Activated T-helper 1 cell treated with anti-CD3 and anti-CD28 coated beads, Interleukin-2, amount 50 U/mL, for 16 hours (primary cell): ENCODE results near the gene NODAL.

Source experiments
- DNase-seq, 2 donors: peaks; one replicate each; pipeline ENCODE4 v3.0.0-alpha.2; 2020; ENCODE audit warnings: low read depth in 1 of 2, low spot score in 1 of 2

The NODAL gene

GRCh38 chr10:70433581-70434280 lies 7.8 kb downstream of the NODAL start:
- DNase-seq: no peak

GRCh38 chr10:70432561-70433263 lies 8.8 kb downstream of the NODAL start:
- no peak for DNase-seq

- DNase-seq: no peak
Observed at GRCh38 chr10:70432101-70432500, 9.4 kb downstream of the NODAL start.

- no peak for DNase-seq
Observed at GRCh38 chr10:70430493-70431445, 10.7 kb downstream of the NODAL start.

GRCh38 chr10:70426823-70427222 lies 14.7 kb downstream of the NODAL start:
- DNase-seq: no peak

GRCh38 chr10:70425096-70425495 lies 16.4 kb downstream of the NODAL start:
- DNase-seq: no peak

- DNase-seq: no peak
Observed at GRCh38 chr10:70424320-70424719, 17.2 kb downstream of the NODAL start.

- no peak for DNase-seq
Observed at GRCh38 chr10:70418713-70419112, 22.8 kb downstream of the NODAL start.

GRCh38 chr10:70418229-70418628 lies 23.3 kb downstream of the NODAL start:
- no peak for DNase-seq

GRCh38 chr10:70417568-70417967 lies 23.9 kb downstream of the NODAL start:
- no peak for DNase-seq

GRCh38 chr10:70412356-70412755 lies 29.1 kb downstream of the NODAL start:
- no peak for DNase-seq

- no peak for DNase-seq
Observed at GRCh38 chr10:70410608-70411007, 30.9 kb downstream of the NODAL start.

- DNase-seq: no peak
Observed at GRCh38 chr10:70409772-70410171, 31.7 kb downstream of the NODAL start.

GRCh38 chr10:70405037-70405824 lies 36.2 kb downstream of the NODAL start:
- no peak for DNase-seq

GRCh38 chr10:70404787-70405036 lies 36.8 kb downstream of the NODAL start:
- no peak for DNase-seq

- DNase-seq: peak; percentile 98 to 100
Observed at GRCh38 chr10:70404036-70404786, 37.3 kb downstream of the NODAL start, which contains the start of gene EIF4EBP2. Gene EIF4EBP2, plus strand, starts transcription at chr10:70404145. Its CDS starts 257 bp downstream, at chr10:70404402.

GRCh38 chr10:70403483-70404035 lies 37.9 kb downstream of the NODAL start:
- DNase-seq: no peak

GRCh38 chr10:70399177-70399576 lies 42.3 kb downstream of the NODAL start:
- DNase-seq: no peak

- DNase-seq: no peak
Observed at GRCh38 chr10:70396140-70396539, 45.3 kb downstream of the NODAL start.

GRCh38 chr10:70391654-70392053 lies 49.8 kb downstream of the NODAL start:
- no peak for DNase-seq
